ENCODE measurements around the gene PLPP3. TPM values are rescaled to one million over a fixed set of nuclear protein-coding genes. Genes with fewer than 3 reads are reported as not detected.

PLPP3 gene
- total RNA-seq, 1 donor from 2014 or later: 132 TPM

GRCh38 chr1:56491441-56491840 is 87.9 kb downstream of the PLPP3 start:
- no peaks in the 10 kb centered on the region for H3K9me3 ChIP-seq (ENCODE audit: control insufficient read depth in 3 of 3, low read length in 3 of 3)
- H3K36me3 ChIP-seq (ENCODE audit: control insufficient read depth in 3 of 3, insufficient read depth in 3 of 3, low read length in 3 of 3): peaks cover 7 to 24% (median 24%) of the 10 kb centered on the region in 3 donors
- H3K9ac ChIP-seq (ENCODE audit: low read depth in 1 of 3, low read length in 3 of 3): no peak overlapping the region
- H3K27me3 ChIP-seq (ENCODE audit: control insufficient read depth in 3 of 3, insufficient read depth in 3 of 3, low read length in 3 of 3): no peaks in the 10 kb centered on the region
- no peak overlapping the region for H3K27ac ChIP-seq (ENCODE audit: low read depth, low read length)
- no peak overlapping the region for H3K4me3 ChIP-seq (ENCODE audit: low read length in 3 of 3)
- H3K4me1 ChIP-seq (ENCODE audit: control insufficient read depth in 3 of 3, insufficient read depth in 3 of 3, low read length in 3 of 3): peaks cover 0 to 12% (median 4%) of the 10 kb centered on the region in 3 donors

DNA sequence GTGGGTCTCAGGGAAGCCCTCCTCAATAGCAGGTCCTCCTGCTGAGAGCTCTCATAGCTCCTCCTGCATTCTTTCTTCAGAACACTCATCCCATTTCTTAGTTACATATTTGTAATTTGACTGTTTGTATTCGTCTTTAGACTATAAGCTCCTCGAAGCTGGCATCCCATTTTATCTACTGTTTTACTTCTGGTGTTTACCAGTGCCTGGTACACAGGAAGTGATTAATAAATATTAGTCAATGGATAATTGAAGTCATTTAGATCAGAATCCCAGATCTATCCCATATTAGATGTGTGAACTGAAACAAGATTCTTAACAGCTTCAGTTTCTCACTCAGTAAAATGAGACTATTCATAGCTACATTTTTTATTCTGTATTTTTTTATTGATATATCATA is 88.7 kb downstream of the PLPP3 start:
- no peak overlapping the region for H3K4me3 ChIP-seq (ENCODE audit: low read length in 3 of 3)
- no peaks in the 10 kb centered on the region for H3K9me3 ChIP-seq (ENCODE audit: control insufficient read depth in 3 of 3, low read length in 3 of 3)
- peaks cover 0 to 12% (median 4%) of the 10 kb centered on the region in 3 donors for H3K4me1 ChIP-seq (ENCODE audit: control insufficient read depth in 3 of 3, insufficient read depth in 3 of 3, low read length in 3 of 3)
- H3K9ac ChIP-seq (ENCODE audit: low read depth in 1 of 3, low read length in 3 of 3): no peak overlapping the region
- H3K27me3 ChIP-seq (ENCODE audit: control insufficient read depth in 3 of 3, insufficient read depth in 3 of 3, low read length in 3 of 3): no peaks in the 10 kb centered on the region
- no peak overlapping the region for H3K27ac ChIP-seq (ENCODE audit: low read depth, low read length)
- H3K36me3 ChIP-seq (ENCODE audit: control insufficient read depth in 3 of 3, insufficient read depth in 3 of 3, low read length in 3 of 3): peaks cover 4 to 16% (median 16%) of the 10 kb centered on the region in 3 donors

DNA sequence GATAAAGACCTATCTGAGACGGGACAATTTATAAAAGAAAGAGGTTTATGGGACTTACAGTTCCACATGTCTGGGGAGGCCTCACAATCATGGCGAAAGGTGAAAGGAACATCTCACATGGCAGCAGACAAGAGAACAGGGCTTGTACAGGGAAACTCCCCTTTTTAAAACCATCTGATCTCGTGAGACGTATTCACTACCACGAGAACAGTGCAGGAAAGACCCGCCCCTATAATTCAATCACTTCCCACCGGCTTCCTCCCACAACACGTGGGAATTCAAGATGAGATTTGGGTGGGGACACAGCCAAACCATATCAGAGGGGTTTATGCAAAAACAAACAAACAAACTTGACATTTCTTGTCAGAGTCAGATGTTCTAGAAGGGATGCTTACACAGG is 89.7 kb downstream of the PLPP3 start:
- Histone ChIP-seq H3K9ac (ENCODE audit: low read depth in 1 of 3, low read length in 3 of 3) (no peak overlapping the region), H3K4me1 (ENCODE audit: control insufficient read depth in 3 of 3, insufficient read depth in 3 of 3, low read length in 3 of 3) (peaks cover 0 to 12% (median 4%) of the 10 kb centered on the region in 3 donors), H3K36me3 (ENCODE audit: control insufficient read depth in 3 of 3, insufficient read depth in 3 of 3, low read length in 3 of 3) (peaks cover 0 to 11% (median 10%) of the 10 kb centered on the region in 3 donors), H3K9me3 (ENCODE audit: control insufficient read depth in 3 of 3, low read length in 3 of 3) (no peaks in the 10 kb centered on the region), H3K27me3 (ENCODE audit: control insufficient read depth in 3 of 3, insufficient read depth in 3 of 3, low read length in 3 of 3) (no peaks in the 10 kb centered on the region), H3K4me3 (ENCODE audit: low read length in 3 of 3) (no peak overlapping the region), H3K27ac (ENCODE audit: low read depth, low read length) (no peak overlapping the region)

- H3K36me3 ChIP-seq (ENCODE audit: control insufficient read depth in 3 of 3, insufficient read depth in 3 of 3, low read length in 3 of 3): no peaks in the 10 kb centered on the region
- H3K27me3 ChIP-seq (ENCODE audit: control insufficient read depth in 3 of 3, insufficient read depth in 3 of 3, low read length in 3 of 3): no peaks in the 10 kb centered on the region
- H3K4me3 ChIP-seq (ENCODE audit: low read length in 3 of 3): no peak overlapping the region
- H3K4me1 ChIP-seq (ENCODE audit: control insufficient read depth in 3 of 3, insufficient read depth in 3 of 3, low read length in 3 of 3): no peaks in the 10 kb centered on the region
- H3K9me3 ChIP-seq (ENCODE audit: control insufficient read depth in 3 of 3, low read length in 3 of 3): no peaks in the 10 kb centered on the region
- no peak overlapping the region for H3K9ac ChIP-seq (ENCODE audit: low read depth in 1 of 3, low read length in 3 of 3)
- H3K27ac ChIP-seq (ENCODE audit: low read depth, low read length): no peak overlapping the region
These were observed 94.7 kb downstream of the PLPP3 start for GRCh38 chr1:56484695-56485094.

GRCh38 chr1:56483104-56483503 is 96.3 kb downstream of the PLPP3 start:
- no peak overlapping the region for H3K4me3 ChIP-seq (ENCODE audit: low read length in 3 of 3)
- no peaks in the 10 kb centered on the region for H3K9me3 ChIP-seq (ENCODE audit: control insufficient read depth in 3 of 3, low read length in 3 of 3)
- H3K9ac ChIP-seq (ENCODE audit: low read depth in 1 of 3, low read length in 3 of 3): no peak overlapping the region
- H3K36me3 ChIP-seq (ENCODE audit: control insufficient read depth in 3 of 3, insufficient read depth in 3 of 3, low read length in 3 of 3): no peaks in the 10 kb centered on the region
- H3K4me1 ChIP-seq (ENCODE audit: control insufficient read depth in 3 of 3, insufficient read depth in 3 of 3, low read length in 3 of 3): peaks cover 0 to 3% (median 0%) of the 10 kb centered on the region in 3 donors
- no peak overlapping the region for H3K27ac ChIP-seq (ENCODE audit: low read depth, low read length)
- no peaks in the 10 kb centered on the region for H3K27me3 ChIP-seq (ENCODE audit: control insufficient read depth in 3 of 3, insufficient read depth in 3 of 3, low read length in 3 of 3)

GRCh38 chr1:56482486-56482885 is 96.9 kb downstream of the PLPP3 start:
- no peaks in the 10 kb centered on the region for H3K9me3 ChIP-seq (ENCODE audit: control insufficient read depth in 3 of 3, low read length in 3 of 3)
- no peaks in the 10 kb centered on the region for H3K36me3 ChIP-seq (ENCODE audit: control insufficient read depth in 3 of 3, insufficient read depth in 3 of 3, low read length in 3 of 3)
- H3K4me1 ChIP-seq (ENCODE audit: control insufficient read depth in 3 of 3, insufficient read depth in 3 of 3, low read length in 3 of 3): peaks cover 0 to 3% (median 0%) of the 10 kb centered on the region in 3 donors
- H3K27me3 ChIP-seq (ENCODE audit: control insufficient read depth in 3 of 3, insufficient read depth in 3 of 3, low read length in 3 of 3): no peaks in the 10 kb centered on the region
- H3K9ac ChIP-seq (ENCODE audit: low read depth in 1 of 3, low read length in 3 of 3): no peak overlapping the region
- H3K27ac ChIP-seq (ENCODE audit: low read depth, low read length): no peak overlapping the region
- H3K4me3 ChIP-seq (ENCODE audit: low read length in 3 of 3): no peak overlapping the region

GRCh38 chr1:56481140-56481694 is 98.1 kb downstream of the PLPP3 start:
- H3K27me3 ChIP-seq (ENCODE audit: control insufficient read depth in 3 of 3, insufficient read depth in 3 of 3, low read length in 3 of 3): no peaks in the 10 kb centered on the region
- no peaks in the 10 kb centered on the region for H3K9me3 ChIP-seq (ENCODE audit: control insufficient read depth in 3 of 3, low read length in 3 of 3)
- H3K4me1 ChIP-seq (ENCODE audit: control insufficient read depth in 3 of 3, insufficient read depth in 3 of 3, low read length in 3 of 3): peaks cover 5 to 7% (median 5%) of the 10 kb centered on the region in 3 donors
- no peak overlapping the region for H3K27ac ChIP-seq (ENCODE audit: low read depth, low read length)
- no peaks in the 10 kb centered on the region for H3K36me3 ChIP-seq (ENCODE audit: control insufficient read depth in 3 of 3, insufficient read depth in 3 of 3, low read length in 3 of 3)
- H3K4me3 ChIP-seq (ENCODE audit: low read length in 3 of 3): no peak overlapping the region
- no peak overlapping the region for H3K9ac ChIP-seq (ENCODE audit: low read depth in 1 of 3, low read length in 3 of 3)

- no peaks in the 10 kb centered on the region for H3K36me3 ChIP-seq (ENCODE audit: control insufficient read depth in 3 of 3, insufficient read depth in 3 of 3, low read length in 3 of 3)
- no peaks in the 10 kb centered on the region for H3K27me3 ChIP-seq (ENCODE audit: control insufficient read depth in 3 of 3, insufficient read depth in 3 of 3, low read length in 3 of 3)
- peaks cover 5 to 7% (median 5%) of the 10 kb centered on the region in 3 donors for H3K4me1 ChIP-seq (ENCODE audit: control insufficient read depth in 3 of 3, insufficient read depth in 3 of 3, low read length in 3 of 3)
- no peak overlapping the region for H3K9ac ChIP-seq (ENCODE audit: low read depth in 1 of 3, low read length in 3 of 3)
- H3K9me3 ChIP-seq (ENCODE audit: control insufficient read depth in 3 of 3, low read length in 3 of 3): no peaks in the 10 kb centered on the region
- no peak overlapping the region for H3K4me3 ChIP-seq (ENCODE audit: low read length in 3 of 3)
- H3K27ac ChIP-seq (ENCODE audit: low read depth, low read length): no peak overlapping the region
These were observed 100.6 kb downstream of the PLPP3 start for GRCh38 chr1:56478734-56479133.

DNA sequence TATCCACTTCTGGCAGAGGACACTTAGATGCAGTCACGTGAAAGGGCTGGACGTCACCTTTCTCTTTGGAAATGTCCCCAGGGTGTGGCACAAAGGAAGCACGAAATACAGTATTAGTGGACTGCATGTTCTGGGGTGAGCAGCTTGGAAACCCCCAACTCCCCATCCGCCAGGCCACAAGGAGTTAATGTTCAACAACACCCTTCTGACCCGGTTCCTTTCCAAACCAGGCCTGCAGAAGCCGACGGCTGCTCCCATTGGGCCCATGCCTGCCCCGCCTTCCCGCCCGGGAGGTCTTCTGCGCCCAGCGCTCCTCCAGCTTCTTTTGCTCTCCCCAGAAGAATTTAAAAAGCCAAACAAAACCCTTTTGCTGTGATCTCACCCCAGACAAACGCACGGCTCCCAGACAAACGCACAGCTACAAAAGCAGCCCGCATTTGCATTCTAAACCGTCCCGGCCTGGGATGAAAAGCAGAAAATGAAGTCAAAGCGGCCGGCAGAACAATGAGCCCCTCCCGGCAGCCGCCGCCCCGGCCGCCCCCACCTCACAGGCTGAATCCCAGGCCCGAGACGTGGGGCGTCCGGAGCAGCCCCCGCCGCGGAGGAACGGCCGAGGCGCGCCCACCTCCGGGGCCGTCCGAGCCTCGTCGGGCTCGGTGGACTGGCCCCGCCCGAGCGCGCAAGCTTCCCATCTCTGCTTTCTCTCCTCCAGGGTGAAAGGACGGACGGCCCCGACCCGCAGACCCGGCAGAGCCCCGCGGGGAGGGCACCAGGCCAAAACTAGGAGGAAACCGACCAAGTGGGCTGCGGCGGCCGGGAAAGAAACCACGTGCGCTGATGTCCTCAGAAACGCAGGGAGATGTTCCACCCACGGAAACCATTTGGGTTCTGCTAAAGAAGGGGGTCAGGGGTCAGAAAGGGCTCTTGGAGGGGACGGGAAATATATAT is 101.9 kb downstream of the PLPP3 start:
- Histone ChIP-seq H3K36me3 (ENCODE audit: control insufficient read depth in 3 of 3, insufficient read depth in 3 of 3, low read length in 3 of 3) (no peaks in the 10 kb centered on the region), H3K9ac (ENCODE audit: low read depth in 1 of 3, low read length in 3 of 3) (peak overlapping the region; percentile 54 to 80 (median 74)), H3K27ac (ENCODE audit: low read depth, low read length) (peak overlapping the region; percentile 73), H3K9me3 (ENCODE audit: control insufficient read depth in 3 of 3, low read length in 3 of 3) (no peaks in the 10 kb centered on the region), H3K27me3 (ENCODE audit: control insufficient read depth in 3 of 3, insufficient read depth in 3 of 3, low read length in 3 of 3) (no peaks in the 10 kb centered on the region), H3K4me3 (ENCODE audit: low read length in 3 of 3) (peak overlapping the region; percentile 66 to 75 (median 73)), H3K4me1 (ENCODE audit: control insufficient read depth in 3 of 3, insufficient read depth in 3 of 3, low read length in 3 of 3) (peaks cover 5 to 7% (median 5%) of the 10 kb centered on the region in 3 donors)

Data from skeletal muscle tissue (tissue), 4 donors.